Adrenal gland (tissue), 12 donors: ENCODE measurements around the gene PPP2R1B. TPM values are rescaled to one million over a fixed set of nuclear protein-coding genes. Genes with fewer than 3 reads are reported as not detected.

Experiments used
- DNase-seq, 7 donors: peaks; one replicate each; pipeline ENCODE4 v3.0.0-alpha.2; 2019 to 2020
- H3K27ac ChIP-seq, 5 donors: fragments of 200-600 bp; sonication (generic) in 4 of 5; 1 replicate in 3 of 5; 2 replicates in 2 of 5; pipeline versions ENCODE4 v1.5.1 to v1.8.0; 2016 to 2020; ENCODE audit warnings: mild to moderate bottlenecking in 1 of 5
- H3K27me3 ChIP-seq: fragments of 200-600 bp; 2 replicates; pipeline ENCODE4 v1.8.0; 2021
- H3K36me3 ChIP-seq, 2 donors: fragments of 200-600 bp; replicated peaks in 1 of 2; 1 replicate in 1 of 2; 2 replicates in 1 of 2; pipeline versions ENCODE4 v1.5.1 to v1.8.0; 2018 to 2022
- H3K4me1 ChIP-seq, 2 donors: fragments of 200-600 bp; replicated peaks in 1 of 2; 1 replicate in 1 of 2; 2 replicates in 1 of 2; pipeline versions ENCODE4 v1.5.1 to v1.8.0; 2018 to 2021
- H3K4me3 ChIP-seq, 4 donors: fragments of 200-600 bp; sonication (generic) in 3 of 4; one replicate each; pipeline ENCODE4 v1.5.1; 2016 to 2018
- H3K9me3 ChIP-seq, 3 donors: fragments of 200-600 bp; sonication (generic) in 1 of 3; replicated peaks in 1 of 3; 1 replicate in 2 of 3; 2 replicates in 1 of 3; pipeline versions ENCODE4 v1.5.1 to v1.8.0; 2016 to 2021
- CTCF ChIP-seq, 6 experiments: fragments of 450-650 bp in 4 of 6; fragments of 200-600 bp in 2 of 6; sonication (generic) in 1 of 6; IDR thresholded peaks; 1 replicate in 5 of 6; 2 replicates in 1 of 6; pipeline versions ENCODE4 v1.5.1 to v1.8.0; 2016 to 2021; ENCODE audit warnings: antibody characterized with exemption in 6 of 6, mild to moderate bottlenecking in 2 of 6, moderate library complexity in 1 of 6
- POLR2A ChIP-seq, 2 donors: fragments of 450-650 bp; IDR thresholded peaks; one replicate each; pipeline ENCODE4 v1.6.1; 2017; ENCODE audit warnings: antibody characterized with exemption in 2 of 2, mild to moderate bottlenecking in 2 of 2, moderate library complexity in 1 of 2
- WGBS, 4 donors: extraction: QIAGEN DNeasy Blood & Tissue Kit in 2 of 4; methylation state at CpG; one replicate each; pipeline versions ENCODE4 v1.1.5 to v1.1.7; 2013 to 2017; 5-methylcytosine and 5-hydroxymethylcytosine counted together
- intact Hi-C, 2 donors: fragments of 100-400 bp; cut with DNase I; formaldehyde crosslinking; loops; one replicate each; pipeline versions ENCODE4 v1.14.1 to v1.15.0; 2022 to 2023
- polyA plus RNA-seq, 3 donors: library from polyadenylated mRNA; stranded (reverse); fragments of 200-250 nt in 2 of 3; fragments of 350-450 nt in 1 of 3; fragmentation: Illumina TruSeq in 1 of 3; extraction: RNeasy Lipid Tissue Mini Kit (QIAGEN cat#74804) in 1 of 3; gene quantifications; one replicate each; pipeline ENCODE4 v1.2.3, GENCODE V29; 2013 to 2014
- total RNA-seq, 9 donors: library from RNA; depleted of rRNA in 4 of 9; stranded (reverse); fragments of >200 nt in 4 of 9; fragments of 120-200 nt in 1 of 9; fragmentation: NEBNext Ultra II Directional in 1 of 9; extraction: Animal tissue kit (Norgen Biotek cat#: 25700) in 1 of 9; gene quantifications; one replicate each; pipeline versions ENCODE4 v1.1.0 to v1.2.4, GENCODE V29; 2013 to 2023
- donor health status: healthy with polysubstance abuse.
- donor health status: Bipolar disorder and iron deficiency.
- donor health status: DM: yes; HTN: yes; CAD: no.
- donor health status: DM: no; HTN: no; CAD: no.
- donor health status: DM: no; HTN: no; CAD: no.
- donor health status: DM: yes; HTN: yes; CAD: no.

PPP2R1B gene
- total and polyA plus RNA-seq, 12 donors = 10.3 to 58.1 (median 32.2) TPM

GRCh38 chr11:111700162-111700561 lies 66.0 kb downstream of the PPP2R1B start:
- peaks cover 0 to 19% of the 10 kb centered on the region in 2 donors for H3K4me1 ChIP-seq
- TF ChIP-seq POLR2A (IDR thresholded peaks at IDR 0.05) (no peak), CTCF (IDR thresholded peaks at IDR 0.05) (no peak)
- 93 to 100% (median 95%) methylated on average over 1 of the region's 1 CpG for WGBS, 4 donors
- no peak for DNase-seq
- H3K27me3 ChIP-seq = no peaks in the 10 kb centered on the region
- peaks cover 0 to 18% of the 10 kb centered on the region in 2 donors for H3K36me3 ChIP-seq
- intact Hi-C loops = no loop called here
- no peaks in the 10 kb centered on the region for H3K9me3 ChIP-seq
- no peak overlapping the region for H3K27ac ChIP-seq
- no peak overlapping the region for H3K4me3 ChIP-seq

- Histone ChIP-seq H3K36me3 (peaks cover 0 to 13% of the 10 kb centered on the region in 2 donors), H3K4me3 (no peak overlapping the region), H3K27me3 (no peaks in the 10 kb centered on the region), H3K4me1 (peaks cover 0 to 22% of the 10 kb centered on the region in 2 donors), H3K9me3 (no peaks in the 10 kb centered on the region), H3K27ac (no peak overlapping the region)
- 91 to 96% (median 94%) methylated on average over 1 of the region's 1 CpG for WGBS, 4 donors
- DNase-seq = no peak
- intact Hi-C loops = no loop called here
- no peak for TF ChIP-seq POLR2A (IDR thresholded peaks at IDR 0.05)
- no peak for TF ChIP-seq CTCF (IDR thresholded peaks at IDR 0.05)
Measured at GRCh38 chr11:111699579-111700156, 66.5 kb downstream of the PPP2R1B start.

GRCh38 chr11:111698852-111699559 lies 67.2 kb downstream of the PPP2R1B start:
- Histone ChIP-seq H3K27me3 (no peaks in the 10 kb centered on the region), H3K9me3 (no peaks in the 10 kb centered on the region), H3K27ac (no peak overlapping the region), H3K4me3 (no peak overlapping the region), H3K4me1 (peaks cover 3 to 28% of the 10 kb centered on the region in 2 donors), H3K36me3 (peaks cover 0 to 9% of the 10 kb centered on the region in 2 donors)
- DNase-seq = no peak
- TF ChIP-seq CTCF (IDR thresholded peaks at IDR 0.05) = no peak
- TF ChIP-seq POLR2A (IDR thresholded peaks at IDR 0.05) = no peak
- WGBS, 4 donors = 76 to 81% (median 78%) methylated on average over 3 of the region's 3 CpGs
- intact Hi-C loops = no loop called here

GRCh38 chr11:111697933-111698371 lies 68.2 kb downstream of the PPP2R1B start:
- intact Hi-C loops = no loop called here
- H3K4me1 ChIP-seq = peaks cover 9 to 36% of the 10 kb centered on the region in 2 donors
- no peaks in the 10 kb centered on the region for H3K27me3 ChIP-seq
- H3K4me3 ChIP-seq = no peak overlapping the region
- DNase-seq = no peak
- WGBS, 4 donors = 81 to 100% (median 85%) methylated on average over 1 of the region's 1 CpG
- no peak overlapping the region for H3K27ac ChIP-seq
- no peaks in the 10 kb centered on the region for H3K36me3 ChIP-seq
- TF ChIP-seq POLR2A (IDR thresholded peaks at IDR 0.05) = no peak
- no peak for TF ChIP-seq CTCF (IDR thresholded peaks at IDR 0.05)
- no peaks in the 10 kb centered on the region for H3K9me3 ChIP-seq
